Measurements from ENCODE around the gene PTPN20.

DNA sequence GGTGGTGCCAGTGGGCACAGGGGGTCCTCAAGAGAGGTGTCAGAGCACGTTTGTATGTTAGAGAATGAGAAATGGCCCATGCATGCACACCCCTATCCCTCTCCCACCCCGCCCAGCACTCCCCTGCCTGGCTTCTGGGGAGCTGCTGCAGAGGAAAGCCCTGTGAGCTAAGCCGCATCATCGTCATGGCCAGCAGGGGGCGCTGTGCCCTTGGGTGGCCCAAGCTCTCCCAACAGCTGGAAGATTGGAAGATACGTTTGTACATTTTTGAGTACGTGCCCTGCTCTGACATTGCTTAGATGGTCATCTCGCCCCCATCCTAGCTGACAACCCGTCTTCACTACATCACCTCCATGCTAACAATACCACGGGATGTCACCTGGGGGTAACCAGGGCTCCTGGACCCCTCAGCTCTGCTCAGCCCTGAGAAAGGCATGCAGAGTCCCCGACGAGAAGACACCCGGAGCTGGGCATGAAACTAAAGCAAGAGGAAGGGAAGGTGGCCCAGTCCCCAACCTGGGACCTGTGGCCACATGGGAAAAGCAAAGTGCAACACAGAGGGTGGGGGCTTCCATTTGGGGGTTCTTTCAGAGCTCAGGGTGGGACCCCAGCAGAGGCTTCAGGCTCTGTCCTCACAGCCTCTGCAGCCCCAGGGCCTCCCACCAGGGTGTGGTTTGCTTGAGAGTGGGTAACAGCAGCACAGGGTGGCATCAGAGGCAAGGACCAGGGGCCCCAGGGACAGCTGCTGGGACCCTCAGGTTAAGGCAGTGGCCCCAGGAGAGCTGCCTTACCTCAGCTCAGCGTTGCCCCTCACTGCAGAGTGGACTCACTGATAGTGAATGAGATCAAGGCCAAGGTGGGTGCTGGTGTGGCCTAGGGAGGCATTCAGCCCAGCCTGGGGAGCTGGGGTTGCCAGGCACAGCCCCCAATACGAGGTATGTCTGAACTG lies 136.6 kb downstream of the PTPN20 start:
- TF ChIP-seq, protein P1, sequence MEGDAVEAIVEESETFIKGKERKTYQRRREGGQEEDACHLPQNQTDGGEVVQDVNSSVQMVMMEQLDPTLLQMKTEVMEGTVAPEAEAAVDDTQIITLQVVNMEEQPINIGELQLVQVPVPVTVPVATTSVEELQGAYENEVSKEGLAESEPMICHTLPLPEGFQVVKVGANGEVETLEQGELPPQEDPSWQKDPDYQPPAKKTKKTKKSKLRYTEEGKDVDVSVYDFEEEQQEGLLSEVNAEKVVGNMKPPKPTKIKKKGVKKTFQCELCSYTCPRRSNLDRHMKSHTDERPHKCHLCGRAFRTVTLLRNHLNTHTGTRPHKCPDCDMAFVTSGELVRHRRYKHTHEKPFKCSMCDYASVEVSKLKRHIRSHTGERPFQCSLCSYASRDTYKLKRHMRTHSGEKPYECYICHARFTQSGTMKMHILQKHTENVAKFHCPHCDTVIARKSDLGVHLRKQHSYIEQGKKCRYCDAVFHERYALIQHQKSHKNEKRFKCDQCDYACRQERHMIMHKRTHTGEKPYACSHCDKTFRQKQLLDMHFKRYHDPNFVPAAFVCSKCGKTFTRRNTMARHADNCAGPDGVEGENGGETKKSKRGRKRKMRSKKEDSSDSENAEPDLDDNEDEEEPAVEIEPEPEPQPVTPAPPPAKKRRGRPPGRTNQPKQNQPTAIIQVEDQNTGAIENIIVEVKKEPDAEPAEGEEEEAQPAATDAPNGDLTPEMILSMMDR (IDR thresholded peaks at IDR 0.05): peak; percentile 73 to 97 (median 82)
- TF ChIP-seq POLR2A (IDR thresholded peaks at IDR 0.05): no peak

Data from prostate gland (tissue), 2 donors.